ENCODE data around the gene FUT4.

DNA sequence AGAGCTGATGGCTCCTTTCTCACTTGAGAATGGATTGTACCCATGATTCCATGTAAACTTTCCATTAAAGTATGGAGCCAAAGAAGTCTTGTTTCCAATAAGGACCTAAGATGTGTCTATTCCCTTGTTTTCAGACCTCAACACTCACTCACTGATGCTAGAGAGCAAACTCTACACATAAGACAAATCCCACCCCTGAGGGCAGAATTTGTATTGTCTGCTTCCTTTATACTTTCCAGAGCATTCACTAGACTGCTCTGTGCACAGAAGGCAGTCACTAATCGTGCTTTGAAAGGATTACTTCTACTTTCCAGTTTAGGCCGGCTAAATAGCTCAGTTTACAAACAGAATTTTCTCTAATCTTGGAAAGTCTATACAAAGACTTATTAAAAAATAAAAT lies 43.5 kb upstream of the FUT4 start:
- TF ChIP-seq EZH2 (IDR thresholded peaks at IDR 0.05) (no peak), POLR2AphosphoS5 (IDR thresholded peaks at IDR 0.05; ENCODE audit: low read depth, low read length) (no peak), POLR2A (IDR thresholded peaks at IDR 0.05; ENCODE audit: borderline replicate concordance, extremely low read depth, insufficient read depth, insufficient read length) (no peak), SIN3A (IDR thresholded peaks at IDR 0.05; ENCODE audit: low read depth) (no peak)
- TF ChIP-seq, protein P1, sequence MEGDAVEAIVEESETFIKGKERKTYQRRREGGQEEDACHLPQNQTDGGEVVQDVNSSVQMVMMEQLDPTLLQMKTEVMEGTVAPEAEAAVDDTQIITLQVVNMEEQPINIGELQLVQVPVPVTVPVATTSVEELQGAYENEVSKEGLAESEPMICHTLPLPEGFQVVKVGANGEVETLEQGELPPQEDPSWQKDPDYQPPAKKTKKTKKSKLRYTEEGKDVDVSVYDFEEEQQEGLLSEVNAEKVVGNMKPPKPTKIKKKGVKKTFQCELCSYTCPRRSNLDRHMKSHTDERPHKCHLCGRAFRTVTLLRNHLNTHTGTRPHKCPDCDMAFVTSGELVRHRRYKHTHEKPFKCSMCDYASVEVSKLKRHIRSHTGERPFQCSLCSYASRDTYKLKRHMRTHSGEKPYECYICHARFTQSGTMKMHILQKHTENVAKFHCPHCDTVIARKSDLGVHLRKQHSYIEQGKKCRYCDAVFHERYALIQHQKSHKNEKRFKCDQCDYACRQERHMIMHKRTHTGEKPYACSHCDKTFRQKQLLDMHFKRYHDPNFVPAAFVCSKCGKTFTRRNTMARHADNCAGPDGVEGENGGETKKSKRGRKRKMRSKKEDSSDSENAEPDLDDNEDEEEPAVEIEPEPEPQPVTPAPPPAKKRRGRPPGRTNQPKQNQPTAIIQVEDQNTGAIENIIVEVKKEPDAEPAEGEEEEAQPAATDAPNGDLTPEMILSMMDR (IDR thresholded peaks at IDR 0.05 in 2 of 3, conservative IDR thresholded peaks at IDR 0.05 in 1 of 3; ENCODE audit: borderline replicate concordance in 1 of 3, insufficient read depth in 1 of 3, low read depth in 2 of 3, low read length in 2 of 3) = no peak
